B cell (primary cell): Measurements from ENCODE around the gene PPP4R4. TPM values are rescaled to one million over a fixed set of nuclear protein-coding genes. Genes with fewer than 3 reads are reported as not detected.

Experiments used
- ATAC-seq: fragments of 200-7000 bp; cut with Tn5 transposase; one replicate; pipeline ENCODE4 v1.10.0; 2021; ENCODE audit warnings: low read depth, mild to moderate bottlenecking, moderate number of reproducible peaks, moderate library complexity
- CTCF ChIA-PET: fragments of 350-600 bp; sonication (Branson Sonifier 250); formaldehyde crosslinking; loops from one replicate; lab custom pipeline; 2021; ENCODE audit warnings: antibody characterized with exemption, inconsistent platforms; lab: Charles Lee
- POLR2A ChIA-PET: fragments of 350-600 bp; sonication (Branson Sonifier 250); formaldehyde crosslinking; loops from one replicate; lab custom pipeline; 2021; ENCODE audit warnings: antibody characterized with exemption; lab: Charles Lee
- DNase-seq: peaks from one replicate; pipeline ENCODE4 v3.0.0; 2013
- H2AFZ ChIP-seq: 2 replicates; pipeline ENCODE4 v1.6.1; 2012; ENCODE audit warnings: mild to moderate bottlenecking, low read depth, low read length; ENCODE audit not compliant: insufficient read depth, poor library complexity, severe bottlenecking
- H3K27ac ChIP-seq, 2 donors: 1 replicate in 1 of 2; 2 replicates in 1 of 2; pipeline ENCODE4 v1.5.1; 2012 to 2013; ENCODE audit warnings: low read length in 2 of 2, mild to moderate bottlenecking in 2 of 2, moderate library complexity in 1 of 2
- H3K27me3 ChIP-seq, 4 experiments: fragments of 200-600 bp in 1 of 4; sonication (generic) in 1 of 4; replicated peaks in 1 of 4; 1 replicate in 2 of 4; 2 replicates in 2 of 4; pipeline versions ENCODE4 v1.6.1 to v1.7.0; 2013 to 2016; ENCODE audit warnings: low read length in 3 of 4, mild to moderate bottlenecking in 2 of 4, mixed read lengths in 1 of 4, moderate library complexity in 1 of 4; ENCODE audit not compliant: insufficient read depth in 4 of 4, control insufficient read depth in 3 of 4; ENCODE audit errors: control extremely low read depth in 1 of 4
- H3K36me3 ChIP-seq, 2 experiments: replicated peaks in 1 of 2; 1 replicate in 1 of 2; 2 replicates in 1 of 2; pipeline versions ENCODE4 v1.6.1 to v1.7.1; 2013; ENCODE audit warnings: low read length in 1 of 2; ENCODE audit not compliant: insufficient read depth in 2 of 2, control insufficient read depth in 1 of 2; ENCODE audit errors: control extremely low read depth in 1 of 2, extremely low read depth in 1 of 2
- H3K4me1 ChIP-seq, 2 donors: fragments of 200-600 bp in 1 of 2; sonication (generic) in 1 of 2; 1 replicate in 1 of 2; 2 replicates in 1 of 2; pipeline versions ENCODE4 v1.5.1 to v1.6.1; 2013 to 2017; ENCODE audit warnings: low read length in 2 of 2; ENCODE audit not compliant: control insufficient read depth in 2 of 2, insufficient read depth in 2 of 2
- H3K4me2 ChIP-seq: replicated peaks from 2 replicates; pipeline ENCODE3; 2012; ENCODE audit warnings: mild to moderate bottlenecking, low read depth, low read length; ENCODE audit not compliant: poor library complexity, severe bottlenecking
- H3K4me3 ChIP-seq, 5 experiments: fragments of 200-600 bp in 1 of 5; sonication (generic) in 1 of 5; 1 replicate in 3 of 5; 2 replicates in 2 of 5; pipeline versions ENCODE4 v1.5.1 to v1.7.0; 2011 to 2016; ENCODE audit warnings: low read length in 4 of 5, mild to moderate bottlenecking in 4 of 5, low read depth in 2 of 5, control low read depth in 1 of 5, moderate library complexity in 1 of 5; ENCODE audit not compliant: insufficient read depth in 1 of 5; ENCODE audit errors: control extremely low read depth in 1 of 5, extremely low read depth in 1 of 5
- H3K79me2 ChIP-seq: fragments of 200-600 bp; sonication (generic); one replicate; pipeline ENCODE4 v1.6.0; 2016; ENCODE audit warnings: low read length; ENCODE audit not compliant: control insufficient read depth, insufficient read depth
- H3K9ac ChIP-seq: fragments of 200-600 bp; sonication (generic); 2 replicates; pipeline ENCODE4 v1.6.1; 2017; ENCODE audit warnings: mild to moderate bottlenecking, low read length, moderate library complexity
- H3K9me3 ChIP-seq, 3 donors: one replicate each; pipeline versions ENCODE4 v1.6.1 to v1.7.1; 2013; ENCODE audit warnings: low read length in 2 of 3; ENCODE audit not compliant: control insufficient read depth in 2 of 3, insufficient read depth in 1 of 3; ENCODE audit errors: control extremely low read depth in 1 of 3
- H4K20me1 ChIP-seq: 2 replicates; pipeline ENCODE4 v1.6.0; 2012; ENCODE audit warnings: mild to moderate bottlenecking, low read length; ENCODE audit not compliant: insufficient read depth, control insufficient read depth, poor library complexity, severe bottlenecking
- H3K27ac Mint-ChIP-seq: one replicate; pipeline ENCODE4 v1.8.0; 2021; ENCODE audit warnings: mixed read lengths
- H3K27me3 Mint-ChIP-seq: one replicate; pipeline ENCODE4 v1.8.0; 2021; ENCODE audit warnings: mixed read lengths
- H3K4me1 Mint-ChIP-seq: one replicate; pipeline ENCODE4 v1.8.0; 2021; ENCODE audit warnings: mixed read lengths
- H3K4me3 Mint-ChIP-seq: one replicate; pipeline ENCODE4 v1.8.0; 2021; ENCODE audit warnings: mixed read lengths
- H3K9me3 Mint-ChIP-seq: one replicate; pipeline ENCODE4 v1.8.0; 2022; ENCODE audit warnings: mixed read lengths; ENCODE audit not compliant: insufficient read depth
- CTCF ChIP-seq: fragments of 200-600 bp; IDR thresholded peaks from one replicate; pipeline ENCODE4 v1.8.0; 2022; ENCODE audit warnings: antibody characterized with exemption, mild to moderate bottlenecking
- EZH2 ChIP-seq: IDR thresholded peaks from 2 replicates; pipeline ENCODE4 v1.6.1; 2012; ENCODE audit warnings: borderline replicate concordance, low read depth, mild to moderate bottlenecking, moderate library complexity, low read length; ENCODE audit not compliant: insufficient read depth, poor library complexity, severe bottlenecking
- WGBS: methylation state at CpG from one replicate; pipeline ENCODE4 v1.1.5; 2013; ENCODE audit warnings: missing lambda C conversion rate; ENCODE audit not compliant: insufficient coverage; 5-methylcytosine and 5-hydroxymethylcytosine counted together
- intact Hi-C: fragments of 100-400 bp; cut with micrococcal nuclease; formaldehyde crosslinking; loops from one replicate; pipeline ENCODE4 v1.10.0; 2022
- polyA plus RNA-seq: library from polyadenylated mRNA; depleted of rRNA; stranded (reverse); fragments of >200 nt; gene quantifications from 2 replicates; pipeline ENCODE4 v1.2.3, GENCODE V29; 2012
- total RNA-seq, 2 donors: library from RNA; stranded (reverse); fragments of 120-200 nt in 1 of 2; gene quantifications; 1 replicate in 1 of 2; 2 replicates in 1 of 2; pipeline versions ENCODE4 v1.2.3 to v1.2.4, GENCODE V29; 2013 to 2022

Gene PPP4R4
- total and polyA plus RNA-seq, 2 donors (not counting 1 experiment from before 2014, with no cell fraction given), result not detected

DNA sequence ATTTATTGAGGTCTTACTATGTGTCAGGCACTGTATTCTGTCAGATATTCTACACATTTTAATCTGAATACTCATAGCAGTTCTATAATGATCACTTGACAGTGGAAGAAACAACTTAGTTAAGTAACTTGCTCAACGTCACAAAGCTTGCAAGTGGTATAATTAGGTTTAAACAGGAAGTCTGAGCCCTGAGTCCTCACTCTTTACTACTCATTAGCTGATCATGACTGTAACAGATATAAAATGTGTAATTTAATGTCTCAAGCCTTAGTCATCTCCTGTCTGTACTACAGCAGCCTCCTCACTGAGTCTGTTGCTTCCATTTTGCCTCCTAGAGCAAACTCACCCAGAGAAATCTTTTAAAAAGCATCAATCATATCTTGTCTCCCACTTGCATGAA lies 38.9 kb downstream of the PPP4R4 start:
- no peak overlapping the region for H2AFZ ChIP-seq
- intact Hi-C loops, result no loop called here
- ChIA-PET CTCF (no interaction called here), POLR2A (no interaction called here)
- no peaks in the 10 kb centered on the region for H4K20me1 ChIP-seq
- H3K4me3 ChIP-seq, result no peak overlapping the region
- H3K27me3 Mint-ChIP-seq, result peaks cover 44% of the 10 kb centered on the region
- H3K9me3 ChIP-seq, result peaks cover 0 to 4% (median 1%) of the 10 kb centered on the region in 3 donors
- no peaks in the 10 kb centered on the region for H3K36me3 ChIP-seq
- H3K27ac Mint-ChIP-seq, result no peak overlapping the region
- DNase-seq (no peak), ATAC-seq (no peak)
- peaks cover 11% of the 10 kb centered on the region for H3K9me3 Mint-ChIP-seq
- peaks cover 0 to 14% (median 11%) of the 10 kb centered on the region in 4 experiments for H3K27me3 ChIP-seq
- no peaks in the 10 kb centered on the region for H3K4me1 ChIP-seq
- TF ChIP-seq CTCF (no peak), EZH2 (no peak)
- H3K4me1 Mint-ChIP-seq, result no peaks in the 10 kb centered on the region
- no peaks in the 10 kb centered on the region for H3K79me2 ChIP-seq
- no peak overlapping the region for H3K27ac ChIP-seq
- no peak overlapping the region for H3K4me2 ChIP-seq
- no CpG with 5 or more reads among the region's 1 CpG for WGBS
- H3K9ac ChIP-seq, result no peak overlapping the region
- H3K4me3 Mint-ChIP-seq, result no peak overlapping the region

- ATAC-seq, result no peak
- Histone ChIP-seq H3K9me3 (peaks cover 0 to 4% (median 1%) of the 10 kb centered on the region in 3 donors), H3K27ac (no peak overlapping the region), H3K9ac (no peak overlapping the region), H3K4me1 (no peaks in the 10 kb centered on the region), H3K79me2 (no peaks in the 10 kb centered on the region), H4K20me1 (no peaks in the 10 kb centered on the region), H2AFZ (no peak overlapping the region), H3K4me3 (no peak overlapping the region), H3K36me3 (no peaks in the 10 kb centered on the region), H3K27me3 (peaks cover 0 to 14% (median 11%) of the 10 kb centered on the region in 4 experiments), H3K4me2 (no peak overlapping the region)
- H3K27ac Mint-ChIP-seq, result no peak overlapping the region
- ChIA-PET CTCF (no interaction called here), POLR2A (no interaction called here)
- WGBS, result 0% methylated on average over 1 of the region's 2 CpGs
- intact Hi-C loops, result no loop called here
- H3K27me3 Mint-ChIP-seq, result peaks cover 41% of the 10 kb centered on the region
- H3K4me1 Mint-ChIP-seq, result no peaks in the 10 kb centered on the region
- no peak for TF ChIP-seq CTCF
- no peak for TF ChIP-seq EZH2
- peaks cover 12% of the 10 kb centered on the region for H3K9me3 Mint-ChIP-seq
- H3K4me3 Mint-ChIP-seq, result no peak overlapping the region
- no peak for DNase-seq
Observed at GRCh38 chr14:94213741-94214140, 39.6 kb downstream of the PPP4R4 start.
